NCI-H2107 treated with DMSO at 0.1 percent for 48 hours (cell line): ENCODE measurements around the gene ZYG11B.
"Not testable (repeated sequence)": the region's sequence is repeated elsewhere in the genome, so short reads cannot be mapped to it uniquely, and the experiment has no call there.

ENCODE experiments used
- DNase-seq: peaks from one replicate; lab custom pipeline; 2025; ENCODE audit not compliant: unreplicated experiment; lab: John Stamatoyannopoulos, UW

Gene ZYG11B

DNA sequence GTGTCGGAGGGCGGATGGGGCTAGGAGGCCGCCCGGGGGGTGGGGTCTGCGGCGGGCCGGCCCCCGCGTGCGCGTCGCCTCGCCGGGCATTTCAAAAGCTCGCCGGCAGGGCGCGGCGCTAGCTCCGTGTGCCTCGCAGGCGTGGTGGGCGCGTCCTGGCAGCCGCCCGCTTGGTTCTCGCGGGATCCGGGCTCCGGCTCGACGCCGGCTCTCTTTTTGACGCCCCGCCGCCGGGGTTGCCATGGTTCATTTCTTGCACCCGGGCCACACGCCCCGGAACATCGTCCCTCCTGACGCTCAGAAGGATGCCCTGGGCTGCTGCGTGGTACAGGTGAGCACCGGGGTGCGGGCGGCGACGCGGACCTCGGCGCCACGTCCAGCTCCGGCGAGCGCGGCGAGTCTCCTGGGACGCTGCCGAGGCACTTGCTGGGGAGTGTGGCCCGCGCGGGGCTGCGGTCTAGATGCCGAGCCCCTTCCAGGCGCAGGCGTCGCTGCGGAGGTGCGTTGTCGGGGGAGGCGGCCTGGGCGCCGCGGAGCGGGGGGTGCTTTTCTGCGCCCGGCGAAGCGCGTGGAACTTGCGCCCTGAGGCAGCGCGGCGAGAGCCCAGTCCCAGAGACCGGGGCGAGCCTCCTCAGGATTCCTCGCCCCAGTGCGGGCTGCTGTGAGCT lies 116.5 kb downstream of the ZYG11B start, which contains the start of gene ZYG11A:
Gene ZYG11A, plus strand, starts transcription at position 118 of the 668 bp plus-strand sequence. Its CDS starts 124 bp downstream, at position 242.
- no peak for DNase-seq

DNA sequence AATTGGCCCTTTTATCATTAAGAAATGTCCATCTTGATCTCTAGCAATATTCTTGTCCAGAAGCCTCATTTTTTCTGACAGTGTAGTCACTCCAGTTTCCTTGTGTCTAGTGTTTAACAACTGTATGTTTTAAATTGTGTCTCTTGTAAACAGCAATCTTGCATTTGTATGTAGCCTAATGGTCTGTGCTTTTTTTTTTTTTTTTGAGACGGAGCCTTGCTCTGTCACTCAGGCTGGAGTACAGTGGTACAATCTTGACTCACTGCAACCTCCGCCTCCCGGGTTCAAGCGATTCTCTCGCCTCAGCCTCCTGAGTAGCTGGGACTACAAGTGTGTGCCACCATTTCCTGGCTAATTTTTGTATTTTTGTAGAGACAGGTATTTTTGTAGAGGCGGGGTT lies 118.9 kb downstream of the ZYG11B start:
- DNase-seq = not testable (repeated sequence)

DNA sequence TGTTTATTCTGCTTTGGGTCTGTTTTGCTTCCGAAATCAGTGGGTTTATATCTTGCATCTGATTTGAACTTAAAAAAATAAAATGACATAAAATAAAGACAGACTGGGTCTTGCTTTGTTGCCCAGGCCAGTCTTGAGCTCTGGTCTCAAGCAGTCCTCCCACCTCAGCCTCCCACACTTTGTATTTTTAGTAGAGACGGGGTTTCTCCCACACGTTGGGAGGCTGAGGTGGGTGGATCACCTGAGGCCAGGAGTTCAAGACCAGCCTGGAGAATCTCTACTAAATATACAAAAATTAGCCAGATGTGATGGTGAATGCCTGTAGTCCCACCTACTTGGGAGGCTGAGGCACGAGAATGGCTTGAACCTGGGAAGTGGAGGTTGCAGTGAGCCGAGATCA lies 122.2 kb downstream of the ZYG11B start:
- DNase-seq = no peak

GRCh38 chr1:52850951-52851350 lies 124.7 kb downstream of the ZYG11B start:
- no peak for DNase-seq

DNA sequence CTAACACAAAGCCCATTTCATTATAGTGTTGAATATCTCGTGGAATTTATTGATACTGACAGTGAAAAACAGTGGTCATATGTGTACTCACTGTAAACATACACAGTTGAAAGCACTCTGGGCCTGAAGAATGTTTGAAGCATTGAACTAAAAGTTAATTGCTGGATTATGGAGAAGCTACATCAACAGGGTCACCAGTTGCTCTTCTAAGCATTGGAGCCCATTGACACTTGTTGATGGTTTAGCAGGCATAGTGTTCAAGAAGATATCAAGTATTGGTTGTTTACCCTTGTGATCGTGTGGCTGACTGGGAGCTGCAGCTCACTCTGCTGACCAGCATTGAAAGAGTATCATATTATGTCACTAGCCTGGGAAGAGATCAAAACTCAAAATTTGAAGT lies 126.6 kb downstream of the ZYG11B start:
- DNase-seq = no peak

GRCh38 chr1:52855584-52855983 lies 129.3 kb downstream of the ZYG11B start:
- no peak for DNase-seq

DNA sequence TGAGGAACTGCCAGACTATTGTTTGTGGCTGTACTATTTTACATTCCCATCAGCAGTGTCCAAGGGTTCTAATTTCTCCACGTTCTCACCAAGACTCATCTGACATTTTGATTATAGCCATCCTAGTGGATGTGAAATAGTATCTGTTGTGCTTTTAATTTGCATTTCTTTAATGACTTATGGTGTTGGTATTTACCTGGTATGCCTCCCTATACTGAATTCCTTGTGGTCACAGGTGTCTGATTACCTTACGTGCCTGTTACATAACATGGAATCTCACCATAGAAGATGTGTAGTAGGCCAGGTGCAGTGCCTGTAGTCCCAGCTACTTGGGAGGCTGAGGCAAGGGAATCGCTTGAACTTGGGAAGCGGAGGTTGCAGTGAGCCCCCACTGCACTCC lies 129.8 kb downstream of the ZYG11B start:
- peak; percentile 63 for DNase-seq

DNA sequence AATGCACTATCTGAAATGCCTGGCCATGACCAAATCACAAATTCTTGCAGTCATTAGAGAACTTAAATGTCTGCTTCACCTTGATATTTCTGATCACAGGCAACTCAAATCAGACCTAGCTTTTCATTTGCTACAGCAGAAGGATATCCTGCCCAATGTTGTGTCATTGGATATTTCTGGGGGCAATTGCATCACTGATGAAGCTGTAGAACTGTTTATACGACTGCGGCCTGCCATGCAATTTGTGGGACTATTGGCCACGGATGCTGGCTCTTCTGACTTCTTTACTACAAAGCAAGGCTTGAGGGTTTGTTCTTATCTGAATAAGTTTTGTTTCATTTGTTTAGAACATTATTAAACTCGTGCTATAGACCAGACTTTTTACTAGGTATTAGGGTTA lies 131.2 kb downstream of the ZYG11B start:
- DNase-seq = no peak

- no peak for DNase-seq
Measured at GRCh38 chr1:52862666-52863458, 136.6 kb downstream of the ZYG11B start.

DNA sequence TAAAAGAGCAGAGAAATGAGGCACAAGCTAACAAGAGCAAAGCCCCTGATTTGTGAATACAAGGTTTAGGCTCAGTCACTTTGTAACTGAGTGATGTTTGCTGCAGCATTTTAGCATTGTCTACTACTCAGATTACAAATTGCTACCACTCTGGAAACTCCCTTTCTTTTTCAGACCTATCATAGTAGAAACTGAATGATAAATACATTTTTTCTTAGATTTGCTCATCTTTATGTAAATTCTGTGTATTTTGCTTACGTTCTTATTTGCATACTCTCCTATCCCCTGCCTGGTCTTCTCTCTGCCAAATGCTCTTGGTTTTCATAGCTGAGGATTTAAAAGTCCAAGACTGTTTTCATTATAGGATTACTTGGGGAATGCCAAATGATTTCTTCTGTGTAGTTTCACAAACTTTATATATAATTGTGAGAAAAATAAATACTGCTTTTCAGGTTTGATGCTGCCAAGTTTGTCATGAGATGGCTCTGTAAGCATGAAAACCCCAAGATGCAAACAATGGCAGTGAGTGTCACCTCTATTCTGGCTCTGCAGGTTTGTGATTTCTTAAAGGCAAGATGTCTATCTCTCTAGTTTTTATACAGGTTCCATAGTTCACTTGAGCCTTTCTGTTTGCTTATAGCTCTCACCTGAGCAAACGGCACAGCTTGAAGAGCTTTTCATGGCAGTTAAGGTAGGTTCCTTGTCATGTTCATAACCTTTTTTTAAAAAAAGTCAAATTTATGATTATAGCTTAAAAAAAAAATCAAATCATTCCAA lies 141.0 kb downstream of the ZYG11B start:
- peak; percentile 28 for DNase-seq

DNA sequence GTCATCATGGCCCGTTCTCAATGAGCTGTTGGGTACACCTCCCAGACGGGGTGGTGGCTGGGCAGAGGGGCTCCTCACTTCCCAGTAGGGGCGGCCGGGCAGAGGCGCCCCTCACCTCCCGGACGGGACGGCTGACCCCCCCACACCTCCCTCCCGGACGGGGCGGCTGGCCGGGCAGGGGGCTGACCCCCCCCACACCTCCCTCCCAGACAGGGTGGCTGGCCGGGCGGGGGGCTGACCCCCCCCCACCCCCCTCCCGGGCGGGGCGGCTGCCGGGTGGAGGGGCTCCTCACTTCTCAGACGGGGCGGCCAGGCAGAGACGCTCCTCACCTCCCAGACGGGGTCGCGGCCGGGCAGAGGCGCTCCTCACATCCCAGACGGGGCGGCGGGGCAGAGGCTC lies 143.5 kb downstream of the ZYG11B start:
- DNase-seq = not testable (repeated sequence)

- DNase-seq = no peak
Measured at GRCh38 chr1:52876843-52877242, 150.6 kb downstream of the ZYG11B start.
